SKM-1 (cell line): ENCODE data around the gene PHKG2.

ENCODE experiments used
- DNase-seq: peaks from one replicate; lab custom pipeline; 2025; ENCODE audit not compliant: unreplicated experiment; lab: John Stamatoyannopoulos, UW

Gene PHKG2

GRCh38 chr16:30728321-30728720 lies 19.9 kb upstream of the PHKG2 start:
- no peak for DNase-seq

GRCh38 chr16:30728899-30729672 lies 19.1 kb upstream of the PHKG2 start:
- no peak for DNase-seq

- DNase-seq = no peak
Observed at GRCh38 chr16:30731411-30731810, 16.8 kb upstream of the PHKG2 start.

- no peak for DNase-seq
Observed at GRCh38 chr16:30736995-30737793, 11.0 kb upstream of the PHKG2 start.

- no peak for DNase-seq
Observed at GRCh38 chr16:30737794-30738648, 10.2 kb upstream of the PHKG2 start.

GRCh38 chr16:30738984-30739951 lies 9.0 kb upstream of the PHKG2 start:
- no peak for DNase-seq

GRCh38 chr16:30740364-30741251 lies 7.6 kb upstream of the PHKG2 start:
- DNase-seq = no peak

- no peak for DNase-seq
Observed at GRCh38 chr16:30741461-30741914, 6.7 kb upstream of the PHKG2 start.

- no peak for DNase-seq
Observed at GRCh38 chr16:30743716-30744115, 4.5 kb upstream of the PHKG2 start.

GRCh38 chr16:30744183-30744582 lies 4.0 kb upstream of the PHKG2 start:
- no peak for DNase-seq

- DNase-seq = no peak
Observed at GRCh38 chr16:30745082-30745481, 3.1 kb upstream of the PHKG2 start.

- no peak for DNase-seq
Observed at GRCh38 chr16:30746638-30747175, 1.5 kb upstream of the PHKG2 start.

GRCh38 chr16:30747331-30747730 lies 894 bp upstream of the PHKG2 start:
- DNase-seq = no peak

GRCh38 chr16:30748634-30749445 lies 615 bp downstream of the PHKG2 start:
- DNase-seq = no peak

GRCh38 chr16:30750201-30750600 lies 2.0 kb downstream of the PHKG2 start:
- DNase-seq = no peak

GRCh38 chr16:30750876-30751465 lies 2.7 kb downstream of the PHKG2 start:
- DNase-seq = no peak

- no peak for DNase-seq
Observed at GRCh38 chr16:30753596-30753995, 5.4 kb downstream of the PHKG2 start.
